Measurements from ENCODE around the gene KCTD20.
"Not testable (repeated sequence)": the region's sequence is repeated elsewhere in the genome, so short reads cannot be mapped to it uniquely, and the experiment has no call there.

KCTD20 gene

GRCh38 chr6:36442103-36442670, 613 bp upstream of the KCTD20 start:
- intact Hi-C loops (cut with DNase I), result loop anchor here (5.0 kb wide), 3 partner anchors 105 to 245 kb away; partner anchors contain the start of genes BRPF3, SRSF3 and STK38
- no peak for DNase-seq

- intact Hi-C loops (cut with DNase I), result loop anchor here (1.0 to 5.0 kb wide), 4 partner anchors 20 to 246 kb away; partner anchors contain the start of genes BRPF3, SRSF3 and STK38
- no peak for DNase-seq
Measured at GRCh38 chr6:36443471-36444428, 950 bp downstream of the KCTD20 start.

- no peak for DNase-seq
- intact Hi-C loops (cut with DNase I), result loop anchor here (5.0 kb wide), 3 partner anchors 103 to 247 kb away; partner anchors contain the start of genes BRPF3, SRSF3 and STK38
Measured at GRCh38 chr6:36444470-36444869, 1.7 kb downstream of the KCTD20 start.

- DNase-seq, result no peak
- intact Hi-C loops (cut with DNase I), result no loop called here
Measured at GRCh38 chr6:36445621-36446020, 2.8 kb downstream of the KCTD20 start.

GRCh38 chr6:36449173-36449572, 6.4 kb downstream of the KCTD20 start:
- intact Hi-C loops (cut with DNase I); DNase-seq: not testable (repeated sequence)

- DNase-seq; intact Hi-C loops (cut with DNase I): not testable (repeated sequence)
Measured at GRCh38 chr6:36452897-36453296, 10.1 kb downstream of the KCTD20 start.

- DNase-seq, result no peak
- intact Hi-C loops (cut with DNase I), result no loop called here
Measured at GRCh38 chr6:36455486-36456027, 12.8 kb downstream of the KCTD20 start.

- intact Hi-C loops (cut with DNase I), result no loop called here
- no peak for DNase-seq
Measured at GRCh38 chr6:36459501-36459900, 16.7 kb downstream of the KCTD20 start.

- DNase-seq, result no peak
- intact Hi-C loops (cut with DNase I), result no loop called here
Measured at GRCh38 chr6:36460916-36461315, 18.1 kb downstream of the KCTD20 start.

- intact Hi-C loops (cut with DNase I), result no loop called here
- no peak for DNase-seq
Measured at GRCh38 chr6:36461646-36462045, 18.8 kb downstream of the KCTD20 start.

GRCh38 chr6:36463676-36464075, 20.9 kb downstream of the KCTD20 start:
- intact Hi-C loops (cut with DNase I), result no loop called here

GRCh38 chr6:36464233-36464632, 21.4 kb downstream of the KCTD20 start:
- intact Hi-C loops (cut with DNase I), result no loop called here
- DNase-seq, result no peak

More at GRCh38 chr6:36463676-36464075, 20.9 kb downstream of the KCTD20 start:
- DNase-seq, result no peak

- no peak for DNase-seq
- intact Hi-C loops (cut with DNase I), result no loop called here
Measured at GRCh38 chr6:36467625-36468024, 24.8 kb downstream of the KCTD20 start.

- intact Hi-C loops (cut with DNase I), result no loop called here
Measured at GRCh38 chr6:36469148-36469661, 26.4 kb downstream of the KCTD20 start.

GRCh38 chr6:36469946-36470345, 27.1 kb downstream of the KCTD20 start:
- intact Hi-C loops (cut with DNase I), result no loop called here
- DNase-seq, result no peak

More at GRCh38 chr6:36469148-36469661, 26.4 kb downstream of the KCTD20 start:
- no peak for DNase-seq

- intact Hi-C loops (cut with DNase I), result no loop called here
- DNase-seq, result no peak
Measured at GRCh38 chr6:36478051-36478526, 35.3 kb downstream of the KCTD20 start.

- no peak for DNase-seq
- intact Hi-C loops (cut with DNase I), result no loop called here
Measured at GRCh38 chr6:36479256-36479655, 36.5 kb downstream of the KCTD20 start.

- intact Hi-C loops (cut with DNase I), result not testable (repeated sequence)
Measured at GRCh38 chr6:36483326-36483725, 40.5 kb downstream of the KCTD20 start.

GRCh38 chr6:36484736-36485135, 41.9 kb downstream of the KCTD20 start:
- no peak for DNase-seq
- intact Hi-C loops (cut with DNase I), result no loop called here

More at GRCh38 chr6:36483326-36483725, 40.5 kb downstream of the KCTD20 start:
- not testable (repeated sequence) for DNase-seq

GRCh38 chr6:36487698-36488097, 44.9 kb downstream of the KCTD20 start:
- DNase-seq, result no peak
- intact Hi-C loops (cut with DNase I), result no loop called here

GRCh38 chr6:36488221-36488620, 45.4 kb downstream of the KCTD20 start:
- intact Hi-C loops (cut with DNase I), result no loop called here
- no peak for DNase-seq
